ENCODE results near the gene CITED4.
A peak's percentile ranks its signal among the peaks of the same experiment; 100 is the strongest.

Gene CITED4

GRCh38 chr1:40851643-40852042 is 10.5 kb downstream of the CITED4 start:
- DNase-seq = no peak

GRCh38 chr1:40849801-40850592 is 12.2 kb downstream of the CITED4 start:
- peak; percentile 41 for DNase-seq

GRCh38 chr1:40848530-40849189 is 13.5 kb downstream of the CITED4 start:
- DNase-seq = peak; percentile 26

- DNase-seq = no peak
Observed at GRCh38 chr1:40847023-40847745, 15.0 kb downstream of the CITED4 start.

- no peak for DNase-seq
Observed at GRCh38 chr1:40845895-40846294, 16.3 kb downstream of the CITED4 start.

- no peak for DNase-seq
Observed at GRCh38 chr1:40844887-40845878, 17.0 kb downstream of the CITED4 start.

GRCh38 chr1:40844079-40844478 is 18.1 kb downstream of the CITED4 start:
- no peak for DNase-seq

GRCh38 chr1:40842691-40843090 is 19.5 kb downstream of the CITED4 start:
- DNase-seq = no peak

- DNase-seq = no peak
Observed at GRCh38 chr1:40842207-40842606, 20.0 kb downstream of the CITED4 start.

GRCh38 chr1:40841602-40842001 is 20.6 kb downstream of the CITED4 start:
- no peak for DNase-seq

GRCh38 chr1:40840526-40841323 is 21.4 kb downstream of the CITED4 start:
- no peak for DNase-seq

GRCh38 chr1:40839943-40840335 is 22.2 kb downstream of the CITED4 start:
- DNase-seq = no peak

GRCh38 chr1:40838980-40839942 is 22.9 kb downstream of the CITED4 start:
- DNase-seq = no peak

GRCh38 chr1:40838045-40838979 is 23.9 kb downstream of the CITED4 start:
- no peak for DNase-seq

GRCh38 chr1:40837601-40838000 is 24.6 kb downstream of the CITED4 start:
- DNase-seq = no peak

GRCh38 chr1:40836283-40836682 is 25.9 kb downstream of the CITED4 start:
- DNase-seq = no peak

GRCh38 chr1:40834968-40835545 is 27.1 kb downstream of the CITED4 start:
- DNase-seq = no peak

GRCh38 chr1:40833979-40834378 is 28.2 kb downstream of the CITED4 start:
- no peak for DNase-seq

Measured in NK-92 treated with Interleukin-12 subunit alpha and Interleukin-12 subunit beta, amount 100 ng/mL, for 24 hours (cell line).